HG03565 (cell line): ENCODE measurements around the gene CNOT4.
"Not testable (repeated sequence)": the region's sequence is repeated elsewhere in the genome, so short reads cannot be mapped to it uniquely, and the experiment has no call there.

ENCODE experiments used
- ATAC-seq: cut with Tn5 transposase; IDR thresholded peaks from one replicate; pipeline ENCODE4 v1.9.1; 2021; ENCODE audit warnings: mild to moderate bottlenecking, moderate library complexity; ENCODE audit not compliant: unreplicated experiment

The CNOT4 gene

GRCh38 chr7:135517060-135517459 is 7.2 kb upstream of the CNOT4 start:
- no peak for ATAC-seq

- ATAC-seq = no peak
Measured at GRCh38 chr7:135514856-135515255, 5.0 kb upstream of the CNOT4 start.

- ATAC-seq = peak; percentile 39
Measured at GRCh38 chr7:135512135-135512887, 2.4 kb upstream of the CNOT4 start.

- ATAC-seq = no peak
Measured at GRCh38 chr7:135510592-135511183, 786 bp upstream of the CNOT4 start.

GRCh38 chr7:135509589-135509838 is 388 bp downstream of the CNOT4 start:
- ATAC-seq = no peak

- ATAC-seq = peak; percentile 19
Measured at GRCh38 chr7:135508883-135509588, 866 bp downstream of the CNOT4 start.

GRCh38 chr7:135501402-135501801 is 8.5 kb downstream of the CNOT4 start:
- ATAC-seq = no peak

GRCh38 chr7:135499818-135500217 is 10.1 kb downstream of the CNOT4 start:
- ATAC-seq = no peak

GRCh38 chr7:135497161-135497560 is 12.7 kb downstream of the CNOT4 start:
- not testable (repeated sequence) for ATAC-seq

- ATAC-seq = no peak
Measured at GRCh38 chr7:135493362-135493761, 16.5 kb downstream of the CNOT4 start.

- no peak for ATAC-seq
Measured at GRCh38 chr7:135492151-135492550, 17.8 kb downstream of the CNOT4 start.

GRCh38 chr7:135490783-135491182 is 19.1 kb downstream of the CNOT4 start:
- ATAC-seq = no peak

- ATAC-seq = no peak
Measured at GRCh38 chr7:135489791-135490190, 20.1 kb downstream of the CNOT4 start.

- ATAC-seq = no peak
Measured at GRCh38 chr7:135486261-135486920, 23.5 kb downstream of the CNOT4 start.

GRCh38 chr7:135481598-135481979 is 28.3 kb downstream of the CNOT4 start:
- ATAC-seq = no peak

GRCh38 chr7:135480966-135481597 is 28.8 kb downstream of the CNOT4 start:
- ATAC-seq = no peak

- ATAC-seq = no peak
Measured at GRCh38 chr7:135475521-135475920, 34.4 kb downstream of the CNOT4 start.

- not testable (repeated sequence) for ATAC-seq
Measured at GRCh38 chr7:135469705-135470104, 40.2 kb downstream of the CNOT4 start.

- ATAC-seq = no peak
Measured at GRCh38 chr7:135467207-135467711, 42.6 kb downstream of the CNOT4 start.

- no peak for ATAC-seq
Measured at GRCh38 chr7:135466442-135467206, 43.3 kb downstream of the CNOT4 start.
